GM10266 (cell line): ENCODE results near the gene TACR2.
A peak's percentile ranks its signal among the peaks of the same experiment; 100 is the strongest.

ENCODE experiments used
- DNase-seq: peaks from one replicate; pipeline ENCODE4 v3.0.0; 2012; ENCODE audit errors: extremely low spot score
- TF ChIP-seq, protein P1 (sequence below): IDR thresholded peaks from 2 replicates; pipeline ENCODE4 v1.5.1; 2012; ENCODE audit warnings: mild to moderate bottlenecking, low read depth; ENCODE audit not compliant: control insufficient read depth, insufficient read depth; ENCODE audit errors: missing control alignments

Gene TACR2

DNA sequence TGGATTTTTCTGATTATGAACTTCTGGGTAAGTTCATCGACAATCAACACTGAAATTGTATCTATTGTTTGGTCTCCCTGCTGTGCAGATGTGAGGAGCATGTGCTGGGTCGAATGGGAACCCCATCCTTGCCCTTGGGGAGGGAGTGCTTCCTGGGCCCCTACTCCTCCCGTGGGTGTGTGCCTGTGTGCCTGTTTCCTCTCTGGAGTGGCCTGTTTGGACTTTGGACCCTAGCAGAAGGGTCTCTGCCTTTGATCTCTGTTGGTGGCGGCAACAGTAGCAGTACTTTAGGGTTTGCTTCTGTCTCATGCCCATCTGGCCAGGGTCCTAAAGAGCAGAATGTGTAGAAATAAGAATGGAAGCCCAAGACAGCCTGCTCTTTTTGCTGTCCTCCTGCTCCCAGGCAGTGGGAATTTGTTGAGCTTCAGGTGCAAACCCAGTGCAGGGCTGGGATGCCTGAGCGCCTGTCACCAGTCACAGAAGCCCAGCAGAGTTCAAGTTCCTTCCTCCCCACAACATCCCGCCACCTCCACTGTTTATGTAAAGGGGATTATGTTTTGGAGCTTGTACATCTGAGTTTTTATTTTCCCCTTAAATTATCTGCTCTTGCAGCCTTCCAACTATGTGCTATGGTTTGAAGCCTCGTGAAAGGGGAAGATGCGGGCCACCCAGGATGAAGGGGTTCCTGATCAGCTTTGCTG is 1.5 kb upstream of the TACR2 start:
- DNase-seq = no peak
- TF ChIP-seq, protein P1, sequence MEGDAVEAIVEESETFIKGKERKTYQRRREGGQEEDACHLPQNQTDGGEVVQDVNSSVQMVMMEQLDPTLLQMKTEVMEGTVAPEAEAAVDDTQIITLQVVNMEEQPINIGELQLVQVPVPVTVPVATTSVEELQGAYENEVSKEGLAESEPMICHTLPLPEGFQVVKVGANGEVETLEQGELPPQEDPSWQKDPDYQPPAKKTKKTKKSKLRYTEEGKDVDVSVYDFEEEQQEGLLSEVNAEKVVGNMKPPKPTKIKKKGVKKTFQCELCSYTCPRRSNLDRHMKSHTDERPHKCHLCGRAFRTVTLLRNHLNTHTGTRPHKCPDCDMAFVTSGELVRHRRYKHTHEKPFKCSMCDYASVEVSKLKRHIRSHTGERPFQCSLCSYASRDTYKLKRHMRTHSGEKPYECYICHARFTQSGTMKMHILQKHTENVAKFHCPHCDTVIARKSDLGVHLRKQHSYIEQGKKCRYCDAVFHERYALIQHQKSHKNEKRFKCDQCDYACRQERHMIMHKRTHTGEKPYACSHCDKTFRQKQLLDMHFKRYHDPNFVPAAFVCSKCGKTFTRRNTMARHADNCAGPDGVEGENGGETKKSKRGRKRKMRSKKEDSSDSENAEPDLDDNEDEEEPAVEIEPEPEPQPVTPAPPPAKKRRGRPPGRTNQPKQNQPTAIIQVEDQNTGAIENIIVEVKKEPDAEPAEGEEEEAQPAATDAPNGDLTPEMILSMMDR = no peak

DNA sequence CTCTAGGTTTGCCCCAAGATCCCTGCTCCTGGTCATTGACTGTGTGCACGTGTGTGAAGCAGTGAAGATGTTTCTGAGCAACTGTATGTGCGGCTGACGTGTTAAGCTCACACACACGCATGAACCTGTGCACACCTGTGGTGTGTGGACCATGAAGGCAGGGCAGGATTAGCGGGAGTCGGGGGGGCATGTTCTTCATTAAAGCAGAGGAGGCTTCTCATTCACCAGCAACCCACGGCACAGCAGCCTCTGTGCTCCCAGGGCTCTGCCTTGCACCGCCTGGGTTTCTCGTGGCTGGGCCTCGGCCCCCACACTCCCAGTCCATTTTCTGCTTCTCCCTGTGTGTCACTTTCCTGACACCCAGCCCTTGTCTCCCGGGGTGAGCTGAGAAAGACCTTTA is 824 bp upstream of the TACR2 start:
- DNase-seq = no peak
- TF ChIP-seq, protein P1 = no peak

DNA sequence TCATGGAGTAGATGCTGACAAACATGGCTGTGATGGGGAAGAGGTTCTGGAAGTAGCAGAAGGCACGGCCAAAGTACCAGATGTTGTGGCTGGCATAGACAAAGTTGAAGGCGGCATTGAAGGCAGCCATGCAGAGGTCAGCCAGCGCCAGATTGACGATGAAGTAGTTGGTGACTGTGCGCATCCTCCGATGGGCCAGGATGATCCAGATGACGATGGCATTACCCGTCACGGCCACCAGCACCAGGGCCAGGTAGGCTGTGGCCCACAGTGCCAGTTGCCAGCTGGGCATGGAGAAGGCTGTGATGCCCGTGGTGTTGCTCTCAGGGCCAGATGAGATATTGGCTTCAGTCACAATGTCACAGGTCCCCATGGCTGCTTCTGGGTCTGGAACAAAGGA is 767 bp downstream of the TACR2 start:
- TF ChIP-seq, protein P1 = no peak
- no peak for DNase-seq

DNA sequence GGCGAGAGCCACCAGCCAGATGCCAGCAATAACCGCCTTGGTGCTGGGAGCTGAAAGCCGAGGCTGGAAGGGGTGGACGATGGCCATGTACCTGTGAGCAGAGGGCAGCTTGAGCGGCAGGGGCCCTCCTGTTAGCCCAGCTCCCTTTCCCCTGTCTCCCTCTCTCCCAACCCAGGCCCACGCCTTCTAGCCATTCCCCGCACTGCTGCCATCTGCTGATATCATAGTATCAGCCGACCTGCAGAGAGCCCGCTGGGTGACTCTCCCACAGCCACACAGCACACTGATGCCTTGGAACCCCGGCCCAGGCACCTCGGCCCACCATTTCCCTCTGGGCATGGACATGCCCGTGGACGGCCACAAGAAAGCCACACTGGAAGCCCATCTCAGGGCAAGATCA is 1.7 kb downstream of the TACR2 start:
- no peak for DNase-seq
- TF ChIP-seq, protein P1 = no peak

DNA sequence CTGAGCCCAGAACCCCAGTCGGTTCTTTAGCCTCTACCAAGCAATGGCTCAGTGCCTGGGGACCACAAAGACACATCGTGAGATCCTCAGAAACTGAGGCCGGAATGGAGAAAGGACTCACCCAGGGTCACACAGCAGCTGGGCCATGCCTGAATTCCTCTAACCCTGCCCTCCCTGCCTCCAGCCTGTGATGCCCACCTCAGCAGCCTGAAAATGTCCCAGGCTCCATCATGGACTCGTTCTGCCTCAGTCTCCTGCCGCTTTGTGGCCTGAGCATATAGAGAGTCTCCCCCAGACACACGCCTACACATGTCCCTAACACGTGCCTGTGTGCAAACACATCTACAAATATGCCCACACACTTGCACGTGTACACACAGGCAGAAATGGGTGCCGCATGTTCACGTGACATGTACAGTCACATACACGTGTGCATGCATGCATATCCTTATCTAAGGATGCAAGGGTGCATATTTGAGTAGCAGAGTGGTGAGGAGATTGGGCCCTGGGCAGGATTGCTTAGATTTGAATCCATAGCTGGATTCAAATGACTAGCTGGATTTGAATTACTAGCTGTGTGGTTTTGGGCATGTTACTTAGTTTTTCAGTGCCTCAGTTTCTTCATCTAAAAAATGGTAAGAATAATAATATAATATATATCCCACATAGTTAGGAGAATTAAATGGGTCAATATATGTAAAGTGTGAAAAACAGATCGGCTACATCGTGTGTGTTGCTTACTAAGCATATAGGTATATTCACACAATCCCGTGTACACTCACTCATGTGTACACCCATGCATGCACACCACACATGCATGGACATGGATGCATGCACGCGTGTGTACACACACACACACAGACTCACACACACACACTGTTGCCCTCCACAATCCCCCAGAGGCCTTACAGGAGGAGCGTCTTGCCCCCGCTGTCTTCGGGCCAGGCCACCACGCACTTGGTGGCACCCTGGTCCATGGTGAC is 2.4 kb downstream of the TACR2 start:
- DNase-seq = no peak
- TF ChIP-seq, protein P1 = no peak

DNA sequence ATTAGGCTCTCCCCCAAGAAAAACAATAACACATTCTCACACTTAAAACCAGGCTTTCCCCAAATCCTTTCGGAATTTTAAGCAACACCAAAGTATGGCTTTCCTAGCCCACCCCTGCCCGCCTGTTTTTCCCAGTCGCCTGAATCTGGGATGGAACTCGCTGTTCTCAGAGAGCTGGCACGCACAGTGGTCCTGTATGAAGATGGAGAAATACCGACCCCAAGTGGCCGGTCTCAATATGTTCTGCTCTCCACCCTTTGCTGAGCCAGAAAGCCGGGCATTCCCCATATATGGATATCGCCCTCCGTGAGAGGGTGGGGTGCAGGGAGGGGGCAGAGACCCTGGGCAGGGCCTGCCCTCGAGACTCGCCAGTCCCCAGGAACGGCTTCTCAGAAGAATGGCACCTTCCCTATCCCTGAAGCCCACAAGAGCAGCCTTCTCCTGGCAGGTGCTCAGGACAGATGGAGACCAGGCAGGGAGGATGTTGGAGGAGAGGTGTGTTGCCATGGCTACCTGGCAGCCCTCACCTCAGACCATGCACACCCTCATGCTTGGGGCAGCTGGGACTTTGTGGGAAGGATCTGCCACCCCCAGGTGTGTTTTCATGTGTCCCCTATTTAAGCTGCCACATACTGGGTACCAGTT is 3.4 kb downstream of the TACR2 start:
- TF ChIP-seq, protein P1 = peak; percentile 64
- peak; percentile 70 for DNase-seq
